ENCODE data around the gene CDCA3.

GRCh38 chr12:6819106-6820030 lies 31.7 kb downstream of the CDCA3 start:
- TF ChIP-seq, protein P1, sequence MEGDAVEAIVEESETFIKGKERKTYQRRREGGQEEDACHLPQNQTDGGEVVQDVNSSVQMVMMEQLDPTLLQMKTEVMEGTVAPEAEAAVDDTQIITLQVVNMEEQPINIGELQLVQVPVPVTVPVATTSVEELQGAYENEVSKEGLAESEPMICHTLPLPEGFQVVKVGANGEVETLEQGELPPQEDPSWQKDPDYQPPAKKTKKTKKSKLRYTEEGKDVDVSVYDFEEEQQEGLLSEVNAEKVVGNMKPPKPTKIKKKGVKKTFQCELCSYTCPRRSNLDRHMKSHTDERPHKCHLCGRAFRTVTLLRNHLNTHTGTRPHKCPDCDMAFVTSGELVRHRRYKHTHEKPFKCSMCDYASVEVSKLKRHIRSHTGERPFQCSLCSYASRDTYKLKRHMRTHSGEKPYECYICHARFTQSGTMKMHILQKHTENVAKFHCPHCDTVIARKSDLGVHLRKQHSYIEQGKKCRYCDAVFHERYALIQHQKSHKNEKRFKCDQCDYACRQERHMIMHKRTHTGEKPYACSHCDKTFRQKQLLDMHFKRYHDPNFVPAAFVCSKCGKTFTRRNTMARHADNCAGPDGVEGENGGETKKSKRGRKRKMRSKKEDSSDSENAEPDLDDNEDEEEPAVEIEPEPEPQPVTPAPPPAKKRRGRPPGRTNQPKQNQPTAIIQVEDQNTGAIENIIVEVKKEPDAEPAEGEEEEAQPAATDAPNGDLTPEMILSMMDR (IDR thresholded peaks at IDR 0.05), result no peak
- no peak for TF ChIP-seq POLR2AphosphoS5 (IDR thresholded peaks at IDR 0.05)

Measured in gastroesophageal sphincter (tissue), 3 donors.